ENCODE data around the gene LDLRAP1.

LDLRAP1 gene

GRCh38 chr1:25609921-25610320 is 66.5 kb downstream of the LDLRAP1 start:
- no peak for DNase-seq (ENCODE audit: low spot score)

- no peak for DNase-seq (ENCODE audit: low spot score)
These were observed 67.6 kb downstream of the LDLRAP1 start for GRCh38 chr1:25610822-25611630.

- no peak for DNase-seq (ENCODE audit: low spot score)
These were observed 68.4 kb downstream of the LDLRAP1 start for GRCh38 chr1:25611843-25612242.

GRCh38 chr1:25612421-25612820 is 69.0 kb downstream of the LDLRAP1 start:
- no peak for DNase-seq (ENCODE audit: low spot score)

GRCh38 chr1:25613091-25613490 is 69.7 kb downstream of the LDLRAP1 start:
- DNase-seq (ENCODE audit: low spot score) = no peak

- DNase-seq (ENCODE audit: low spot score) = no peak
These were observed 71.2 kb downstream of the LDLRAP1 start for GRCh38 chr1:25614501-25615171.

GRCh38 chr1:25615172-25615541 is 71.8 kb downstream of the LDLRAP1 start:
- DNase-seq (ENCODE audit: low spot score) = no peak

- no peak for DNase-seq (ENCODE audit: low spot score)
These were observed 72.2 kb downstream of the LDLRAP1 start for GRCh38 chr1:25615563-25616094.

- peak; percentile 92 for DNase-seq (ENCODE audit: low spot score)
These were observed 72.9 kb downstream of the LDLRAP1 start, which contains the start of gene MAN1C1 for GRCh38 chr1:25616095-25616986. MAN1C1 (plus strand) TSS chr1:25616791; CDS start chr1:25617798, 1,007 bp downstream.

GRCh38 chr1:25616987-25617624 is 73.7 kb downstream of the LDLRAP1 start:
- DNase-seq (ENCODE audit: low spot score) = no peak

- no peak for DNase-seq (ENCODE audit: low spot score)
These were observed 74.4 kb downstream of the LDLRAP1 start for GRCh38 chr1:25617625-25618432.

GRCh38 chr1:25618433-25618808 is 75.0 kb downstream of the LDLRAP1 start:
- DNase-seq (ENCODE audit: low spot score) = no peak

Data from LoVo (cell line).